SK-N-SH treated with all-trans-retinoic acid at 6 μM for 48 hours (cell line): Measurements from ENCODE around the gene LOXL4.

Experiments used
- ATAC-seq: fragments of 200-7000 bp; cut with Tn5 transposase; 3 replicates; pipeline ENCODE4 v1.9.1; 2020; ENCODE audit warnings: mild to moderate bottlenecking, moderate library complexity
- ARNTL ChIP-seq: fragments of 450-650 bp; formaldehyde crosslinking; IDR thresholded peaks from 2 replicates; pipeline ENCODE4 v1.5.0; 2020; ENCODE audit warnings: low read depth, mild to moderate bottlenecking, moderate library complexity, borderline replicate concordance
- BACH2 ChIP-seq: fragments of 250-450 bp; sonication (Bioruptor Pico); IDR thresholded peaks from 2 replicates; pipeline ENCODE4 v1.9.0; 2021; ENCODE audit warnings: mild to moderate bottlenecking, borderline replicate concordance
- CSDC2 ChIP-seq: fragments of 250-450 bp; sonication (Bioruptor Pico); IDR thresholded peaks from 2 replicates; pipeline ENCODE4 v1.5.0; 2020; ENCODE audit warnings: mild to moderate bottlenecking, moderate library complexity
- ESRRG ChIP-seq: fragments of 250-450 bp; sonication (Bioruptor Pico); IDR thresholded peaks from 2 replicates; pipeline ENCODE4 v1.6.1; 2021; ENCODE audit warnings: mild to moderate bottlenecking
- GLIS3 ChIP-seq: fragments of 250-450 bp; sonication (Bioruptor Pico); IDR thresholded peaks from 2 replicates; pipeline ENCODE4 v1.5.0; 2020; ENCODE audit warnings: mild to moderate bottlenecking, moderate library complexity
- ISL1 ChIP-seq: fragments of 250-450 bp; sonication (Bioruptor Pico); IDR thresholded peaks from 2 replicates; pipeline ENCODE4 v2.1.2; 2022; ENCODE audit warnings: mild to moderate bottlenecking, moderate library complexity
- PPARA ChIP-seq: fragments of 250-450 bp; sonication (Bioruptor Pico); IDR thresholded peaks from 2 replicates; pipeline ENCODE4 v1.5.0; 2020; ENCODE audit warnings: mild to moderate bottlenecking, borderline replicate concordance
- RARB ChIP-seq: fragments of 250-450 bp; sonication (Bioruptor Pico); IDR thresholded peaks from 2 replicates; pipeline ENCODE4 v1.8.0; 2021; ENCODE audit warnings: mild to moderate bottlenecking, moderate library complexity
- SNAI2 ChIP-seq: fragments of 250-450 bp; sonication (Bioruptor Pico); IDR thresholded peaks from 2 replicates; pipeline ENCODE4 v1.5.0; 2020; ENCODE audit warnings: mild to moderate bottlenecking, moderate library complexity
- TOX ChIP-seq: fragments of 250-450 bp; sonication (Bioruptor Pico); IDR thresholded peaks from 2 replicates; pipeline ENCODE4 v1.8.0; 2021; ENCODE audit warnings: mild to moderate bottlenecking, moderate library complexity, borderline replicate concordance
- ZC3H10 ChIP-seq: fragments of 250-450 bp; sonication (Bioruptor Pico); IDR thresholded peaks from 2 replicates; pipeline ENCODE4 v1.5.1; 2021; ENCODE audit warnings: mild to moderate bottlenecking, moderate library complexity
- ZFP30 ChIP-seq: fragments of 450-650 bp; formaldehyde crosslinking; IDR thresholded peaks from 2 replicates; pipeline ENCODE4 v1.5.0; 2022; ENCODE audit warnings: mild to moderate bottlenecking, moderate library complexity
- ZNF565 ChIP-seq: fragments of 450-650 bp; formaldehyde crosslinking; conservative IDR thresholded peaks from 2 replicates; pipeline ENCODE4 v1.5.0; 2020; ENCODE audit warnings: low read depth, mild to moderate bottlenecking, moderate library complexity
- ZNF70 ChIP-seq: fragments of 450-650 bp; formaldehyde crosslinking; IDR thresholded peaks from 2 replicates; pipeline ENCODE4 v1.5.0; 2020; ENCODE audit warnings: mild to moderate bottlenecking, moderate library complexity
- TF ChIP-seq, protein P1 (sequence below): fragments of 250-450 bp; sonication (Bioruptor Pico); IDR thresholded peaks from 2 replicates; pipeline ENCODE4 v1.5.0; 2020; ENCODE audit warnings: mild to moderate bottlenecking, moderate library complexity
- TF ChIP-seq, protein P2 (sequence below): fragments of 250-450 bp; sonication (Bioruptor Pico); IDR thresholded peaks from 2 replicates; pipeline ENCODE4 v1.5.1; 2020; ENCODE audit warnings: low read depth, mild to moderate bottlenecking, moderate library complexity
- TF ChIP-seq, protein P3 (sequence below): fragments of 250-450 bp; sonication (Bioruptor Pico); IDR thresholded peaks from 2 replicates; pipeline ENCODE4 v1.8.0; 2020; ENCODE audit warnings: mild to moderate bottlenecking, moderate library complexity, borderline replicate concordance
- TF ChIP-seq, protein P4 (sequence below): fragments of 250-450 bp; sonication (Bioruptor Pico); IDR thresholded peaks from 2 replicates; pipeline ENCODE4 v1.8.0; 2021; ENCODE audit warnings: low read depth, mild to moderate bottlenecking, moderate library complexity, borderline replicate concordance
- TF ChIP-seq, protein P5 (sequence below): fragments of 250-450 bp; sonication (Bioruptor Pico); IDR thresholded peaks from 2 replicates; pipeline ENCODE4 v1.5.1; 2021; ENCODE audit warnings: mild to moderate bottlenecking, moderate library complexity

Gene LOXL4

DNA sequence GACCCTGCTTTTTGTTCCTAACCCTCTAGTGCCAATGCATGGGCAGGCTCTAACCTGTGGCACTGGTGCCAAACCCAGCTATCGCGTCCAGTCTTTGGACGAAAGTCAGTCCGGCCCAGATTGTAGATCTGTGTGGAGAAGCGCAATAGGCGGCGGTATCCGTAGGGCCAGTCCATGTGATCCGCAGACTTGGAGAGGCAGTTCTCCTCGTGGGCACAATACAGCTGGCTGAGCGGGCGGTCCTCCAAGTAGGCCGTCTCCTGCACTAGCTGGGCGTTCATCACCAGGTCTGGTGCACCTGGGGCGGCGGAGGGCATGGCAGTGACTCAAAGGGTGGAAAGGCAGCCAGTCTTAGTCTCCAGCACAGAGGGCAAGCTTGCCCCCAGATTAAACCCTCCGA is 14.5 kb downstream of the LOXL4 start:
- ATAC-seq = no peak

DNA sequence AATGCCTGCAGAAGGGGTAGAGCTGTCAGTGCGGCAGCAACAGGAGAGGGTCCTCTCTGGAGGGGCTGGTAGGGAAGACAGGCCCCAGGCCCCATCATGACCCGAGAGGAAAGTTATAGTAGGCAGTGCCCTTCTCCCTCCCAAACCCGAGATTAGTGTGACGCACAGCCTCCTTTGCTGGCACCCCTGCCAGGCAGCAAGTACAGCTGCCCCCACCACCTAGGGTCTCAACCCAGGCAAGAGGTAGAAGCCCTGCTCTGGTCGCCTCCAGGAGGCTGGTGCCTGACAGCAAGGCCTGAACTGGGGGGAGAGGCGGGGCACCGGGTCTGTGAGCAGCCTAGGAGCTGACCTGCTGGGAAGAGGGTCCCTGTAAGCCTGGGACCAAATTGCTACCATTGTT is 15.5 kb downstream of the LOXL4 start:
- ATAC-seq = no peak
- TF ChIP-seq, protein P1, sequence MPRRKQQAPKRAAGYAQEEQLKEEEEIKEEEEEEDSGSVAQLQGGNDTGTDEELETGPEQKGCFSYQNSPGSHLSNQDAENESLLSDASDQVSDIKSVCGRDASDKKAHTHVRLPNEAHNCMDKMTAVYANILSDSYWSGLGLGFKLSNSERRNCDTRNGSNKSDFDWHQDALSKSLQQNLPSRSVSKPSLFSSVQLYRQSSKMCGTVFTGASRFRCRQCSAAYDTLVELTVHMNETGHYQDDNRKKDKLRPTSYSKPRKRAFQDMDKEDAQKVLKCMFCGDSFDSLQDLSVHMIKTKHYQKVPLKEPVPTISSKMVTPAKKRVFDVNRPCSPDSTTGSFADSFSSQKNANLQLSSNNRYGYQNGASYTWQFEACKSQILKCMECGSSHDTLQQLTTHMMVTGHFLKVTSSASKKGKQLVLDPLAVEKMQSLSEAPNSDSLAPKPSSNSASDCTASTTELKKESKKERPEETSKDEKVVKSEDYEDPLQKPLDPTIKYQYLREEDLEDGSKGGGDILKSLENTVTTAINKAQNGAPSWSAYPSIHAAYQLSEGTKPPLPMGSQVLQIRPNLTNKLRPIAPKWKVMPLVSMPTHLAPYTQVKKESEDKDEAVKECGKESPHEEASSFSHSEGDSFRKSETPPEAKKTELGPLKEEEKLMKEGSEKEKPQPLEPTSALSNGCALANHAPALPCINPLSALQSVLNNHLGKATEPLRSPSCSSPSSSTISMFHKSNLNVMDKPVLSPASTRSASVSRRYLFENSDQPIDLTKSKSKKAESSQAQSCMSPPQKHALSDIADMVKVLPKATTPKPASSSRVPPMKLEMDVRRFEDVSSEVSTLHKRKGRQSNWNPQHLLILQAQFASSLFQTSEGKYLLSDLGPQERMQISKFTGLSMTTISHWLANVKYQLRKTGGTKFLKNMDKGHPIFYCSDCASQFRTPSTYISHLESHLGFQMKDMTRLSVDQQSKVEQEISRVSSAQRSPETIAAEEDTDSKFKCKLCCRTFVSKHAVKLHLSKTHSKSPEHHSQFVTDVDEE = no peak
- TF ChIP-seq PPARA (no peak), RARB (CRISPR knock-in tag) (no peak), CSDC2 (CRISPR knock-in tag) (no peak), ZFP30 (CRISPR knock-in tag) (no peak), BACH2 (CRISPR knock-in tag) (no peak), ISL1 (CRISPR knock-in tag) (no peak)
- TF ChIP-seq, protein P2, sequence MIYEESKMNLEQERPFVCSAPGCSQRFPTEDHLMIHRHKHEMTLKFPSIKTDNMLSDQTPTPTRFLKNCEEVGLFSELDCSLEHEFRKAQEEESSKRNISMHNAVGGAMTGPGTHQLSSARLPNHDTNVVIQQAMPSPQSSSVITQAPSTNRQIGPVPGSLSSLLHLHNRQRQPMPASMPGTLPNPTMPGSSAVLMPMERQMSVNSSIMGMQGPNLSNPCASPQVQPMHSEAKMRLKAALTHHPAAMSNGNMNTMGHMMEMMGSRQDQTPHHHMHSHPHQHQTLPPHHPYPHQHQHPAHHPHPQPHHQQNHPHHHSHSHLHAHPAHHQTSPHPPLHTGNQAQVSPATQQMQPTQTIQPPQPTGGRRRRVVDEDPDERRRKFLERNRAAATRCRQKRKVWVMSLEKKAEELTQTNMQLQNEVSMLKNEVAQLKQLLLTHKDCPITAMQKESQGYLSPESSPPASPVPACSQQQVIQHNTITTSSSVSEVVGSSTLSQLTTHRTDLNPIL (CRISPR knock-in tag) = no peak
- TF ChIP-seq, protein P3, sequence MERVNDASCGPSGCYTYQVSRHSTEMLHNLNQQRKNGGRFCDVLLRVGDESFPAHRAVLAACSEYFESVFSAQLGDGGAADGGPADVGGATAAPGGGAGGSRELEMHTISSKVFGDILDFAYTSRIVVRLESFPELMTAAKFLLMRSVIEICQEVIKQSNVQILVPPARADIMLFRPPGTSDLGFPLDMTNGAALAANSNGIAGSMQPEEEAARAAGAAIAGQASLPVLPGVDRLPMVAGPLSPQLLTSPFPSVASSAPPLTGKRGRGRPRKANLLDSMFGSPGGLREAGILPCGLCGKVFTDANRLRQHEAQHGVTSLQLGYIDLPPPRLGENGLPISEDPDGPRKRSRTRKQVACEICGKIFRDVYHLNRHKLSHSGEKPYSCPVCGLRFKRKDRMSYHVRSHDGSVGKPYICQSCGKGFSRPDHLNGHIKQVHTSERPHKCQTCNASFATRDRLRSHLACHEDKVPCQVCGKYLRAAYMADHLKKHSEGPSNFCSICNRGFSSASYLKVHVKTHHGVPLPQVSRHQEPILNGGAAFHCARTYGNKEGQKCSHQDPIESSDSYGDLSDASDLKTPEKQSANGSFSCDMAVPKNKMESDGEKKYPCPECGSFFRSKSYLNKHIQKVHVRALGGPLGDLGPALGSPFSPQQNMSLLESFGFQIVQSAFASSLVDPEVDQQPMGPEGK (CRISPR knock-in tag) = no peak

More for the DNA sequence above, 14.5 kb downstream of the LOXL4 start:
- no peak for TF ChIP-seq ISL1 (CRISPR knock-in tag)
- no peak for TF ChIP-seq GLIS3 (CRISPR knock-in tag)
- TF ChIP-seq ZC3H10 = no peak
- TF ChIP-seq, protein P3 (CRISPR knock-in tag) = no peak
- TF ChIP-seq ZNF70 (CRISPR knock-in tag) = no peak
- no peak for TF ChIP-seq TOX (CRISPR knock-in tag)
- no peak for TF ChIP-seq SNAI2 (CRISPR knock-in tag)
- TF ChIP-seq, protein P4, sequence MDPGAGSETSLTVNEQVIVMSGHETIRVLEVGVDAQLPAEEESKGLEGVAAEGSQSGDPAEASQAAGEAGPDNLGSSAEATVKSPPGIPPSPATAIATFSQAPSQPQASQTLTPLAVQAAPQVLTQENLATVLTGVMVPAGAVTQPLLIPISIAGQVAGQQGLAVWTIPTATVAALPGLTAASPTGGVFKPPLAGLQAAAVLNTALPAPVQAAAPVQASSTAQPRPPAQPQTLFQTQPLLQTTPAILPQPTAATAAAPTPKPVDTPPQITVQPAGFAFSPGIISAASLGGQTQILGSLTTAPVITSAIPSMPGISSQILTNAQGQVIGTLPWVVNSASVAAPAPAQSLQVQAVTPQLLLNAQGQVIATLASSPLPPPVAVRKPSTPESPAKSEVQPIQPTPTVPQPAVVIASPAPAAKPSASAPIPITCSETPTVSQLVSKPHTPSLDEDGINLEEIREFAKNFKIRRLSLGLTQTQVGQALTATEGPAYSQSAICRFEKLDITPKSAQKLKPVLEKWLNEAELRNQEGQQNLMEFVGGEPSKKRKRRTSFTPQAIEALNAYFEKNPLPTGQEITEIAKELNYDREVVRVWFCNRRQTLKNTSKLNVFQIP (CRISPR knock-in tag) = no peak
- TF ChIP-seq CSDC2 (CRISPR knock-in tag) = no peak
- TF ChIP-seq, protein P1 = no peak
- TF ChIP-seq PPARA = no peak
- TF ChIP-seq ZFP30 (CRISPR knock-in tag) = no peak
- no peak for TF ChIP-seq ESRRG (CRISPR knock-in tag)
- TF ChIP-seq, protein P2 (CRISPR knock-in tag) = no peak
- TF ChIP-seq, protein P5, sequence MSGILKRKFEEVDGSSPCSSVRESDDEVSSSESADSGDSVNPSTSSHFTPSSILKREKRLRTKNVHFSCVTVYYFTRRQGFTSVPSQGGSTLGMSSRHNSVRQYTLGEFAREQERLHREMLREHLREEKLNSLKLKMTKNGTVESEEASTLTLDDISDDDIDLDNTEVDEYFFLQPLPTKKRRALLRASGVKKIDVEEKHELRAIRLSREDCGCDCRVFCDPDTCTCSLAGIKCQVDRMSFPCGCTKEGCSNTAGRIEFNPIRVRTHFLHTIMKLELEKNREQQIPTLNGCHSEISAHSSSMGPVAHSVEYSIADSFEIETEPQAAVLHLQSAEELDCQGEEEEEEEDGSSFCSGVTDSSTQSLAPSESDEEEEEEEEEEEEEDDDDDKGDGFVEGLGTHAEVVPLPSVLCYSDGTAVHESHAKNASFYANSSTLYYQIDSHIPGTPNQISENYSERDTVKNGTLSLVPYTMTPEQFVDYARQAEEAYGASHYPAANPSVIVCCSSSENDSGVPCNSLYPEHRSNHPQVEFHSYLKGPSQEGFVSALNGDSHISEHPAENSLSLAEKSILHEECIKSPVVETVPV (CRISPR knock-in tag) = no peak
- no peak for TF ChIP-seq ARNTL (CRISPR knock-in tag)
- TF ChIP-seq ZNF565 = no peak
- no peak for TF ChIP-seq BACH2 (CRISPR knock-in tag)
- no peak for TF ChIP-seq RARB (CRISPR knock-in tag)
